HG03039 (cell line): Measurements from ENCODE around the gene RNASEL.

Source experiments
- ATAC-seq: cut with Tn5 transposase; IDR thresholded peaks from one replicate; pipeline ENCODE4 v1.9.1; 2021; ENCODE audit warnings: mild to moderate bottlenecking, moderate library complexity; ENCODE audit not compliant: unreplicated experiment

The RNASEL gene

DNA sequence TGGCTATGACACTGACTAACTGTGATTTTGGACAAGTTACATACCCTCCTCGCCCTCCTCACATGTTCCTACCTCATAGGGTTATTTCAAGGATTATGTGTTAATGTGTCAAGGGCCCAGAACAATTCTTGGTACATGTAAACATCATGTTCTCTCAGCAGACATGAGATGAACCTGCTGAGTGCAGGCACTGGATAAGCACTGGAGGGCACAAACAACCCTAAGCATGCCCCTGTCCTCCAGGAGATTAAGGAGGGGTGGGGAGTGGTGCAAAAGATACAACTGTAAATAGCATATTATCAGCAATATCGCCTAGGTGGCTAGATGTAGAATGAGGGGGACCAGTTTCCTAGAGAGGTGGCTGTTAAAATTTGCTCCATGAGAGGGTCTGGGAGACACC, 32.9 kb upstream of the RNASEL start:
- no peak for ATAC-seq

DNA sequence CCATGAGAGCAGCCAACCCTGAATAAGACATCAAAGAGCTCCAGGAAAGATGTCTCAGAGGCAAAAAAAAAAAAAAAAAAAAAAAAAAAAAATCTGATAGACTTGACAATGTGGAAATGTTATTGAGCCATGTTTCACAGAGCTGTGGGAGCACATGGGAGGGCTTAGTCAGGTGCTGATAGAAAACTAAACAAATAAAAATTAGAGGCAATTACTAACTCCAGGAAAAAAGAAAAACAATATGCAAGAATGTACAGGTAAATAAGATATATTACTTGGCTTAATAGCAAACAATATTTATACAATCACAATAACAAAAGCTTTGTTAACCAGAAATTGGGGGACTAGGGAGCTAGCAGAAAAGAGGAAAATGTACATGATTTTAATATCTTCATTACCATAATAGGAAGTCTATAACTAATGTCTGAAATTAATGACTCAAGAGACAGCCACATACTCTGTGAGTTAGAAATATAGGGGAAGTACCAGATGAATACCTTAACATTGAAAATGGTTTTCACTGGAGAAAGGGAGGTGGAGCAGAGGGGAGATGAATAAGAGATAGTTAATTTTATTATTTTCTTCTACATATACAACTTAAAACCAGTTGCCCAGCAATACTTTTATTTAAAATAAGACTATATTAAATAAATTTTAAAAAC, 32.0 kb upstream of the RNASEL start:
- no peak for ATAC-seq

DNA sequence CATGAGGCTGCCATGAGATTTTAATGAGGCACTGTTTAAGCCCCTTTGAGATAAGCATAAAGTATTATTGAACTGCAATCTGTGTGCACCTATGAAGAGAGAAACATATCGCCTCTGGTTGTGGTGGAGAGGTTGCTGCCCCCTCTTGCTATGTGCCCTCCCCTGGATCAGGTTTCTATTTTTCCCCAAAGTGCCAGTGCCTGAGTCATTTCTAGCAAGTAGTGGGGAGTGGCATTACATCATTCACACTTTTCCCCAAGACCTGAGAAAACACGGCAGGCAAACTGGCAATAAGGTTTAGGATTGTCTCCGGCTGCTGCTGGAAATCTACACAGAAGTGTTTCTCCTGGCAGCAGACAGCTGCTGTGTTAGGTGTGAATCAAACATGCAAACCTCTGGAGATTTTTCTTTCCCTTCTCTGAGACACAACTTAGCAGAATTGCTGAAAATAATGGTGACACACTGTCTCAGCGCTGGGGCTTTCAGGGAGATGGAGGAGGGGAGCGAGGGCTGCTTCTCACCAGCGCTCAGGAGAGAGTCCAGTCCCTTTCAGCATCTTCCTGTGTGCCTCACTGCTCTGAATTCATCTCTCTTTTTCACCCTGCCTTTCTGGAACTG, 28.8 kb upstream of the RNASEL start:
- ATAC-seq = no peak

DNA sequence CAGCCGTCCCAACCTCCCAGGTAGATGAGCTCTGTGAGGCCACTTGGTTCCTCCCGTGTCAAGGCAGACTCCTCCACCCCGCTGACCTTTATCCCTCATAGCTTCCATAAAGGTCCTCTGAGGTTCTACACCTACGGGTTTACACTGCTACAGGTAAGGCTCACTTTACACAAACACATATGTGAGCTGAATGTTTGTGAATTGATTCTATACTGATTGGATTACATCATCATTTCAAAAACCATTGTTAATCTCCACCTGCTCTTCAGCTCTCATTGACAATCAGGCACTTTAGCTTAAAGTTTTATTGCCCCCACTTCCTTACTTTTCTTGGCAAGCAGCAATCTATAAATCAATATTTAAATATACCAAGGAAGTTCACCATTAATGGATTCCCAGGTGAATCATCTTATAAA, 28.0 kb upstream of the RNASEL start:
- no peak for ATAC-seq

DNA sequence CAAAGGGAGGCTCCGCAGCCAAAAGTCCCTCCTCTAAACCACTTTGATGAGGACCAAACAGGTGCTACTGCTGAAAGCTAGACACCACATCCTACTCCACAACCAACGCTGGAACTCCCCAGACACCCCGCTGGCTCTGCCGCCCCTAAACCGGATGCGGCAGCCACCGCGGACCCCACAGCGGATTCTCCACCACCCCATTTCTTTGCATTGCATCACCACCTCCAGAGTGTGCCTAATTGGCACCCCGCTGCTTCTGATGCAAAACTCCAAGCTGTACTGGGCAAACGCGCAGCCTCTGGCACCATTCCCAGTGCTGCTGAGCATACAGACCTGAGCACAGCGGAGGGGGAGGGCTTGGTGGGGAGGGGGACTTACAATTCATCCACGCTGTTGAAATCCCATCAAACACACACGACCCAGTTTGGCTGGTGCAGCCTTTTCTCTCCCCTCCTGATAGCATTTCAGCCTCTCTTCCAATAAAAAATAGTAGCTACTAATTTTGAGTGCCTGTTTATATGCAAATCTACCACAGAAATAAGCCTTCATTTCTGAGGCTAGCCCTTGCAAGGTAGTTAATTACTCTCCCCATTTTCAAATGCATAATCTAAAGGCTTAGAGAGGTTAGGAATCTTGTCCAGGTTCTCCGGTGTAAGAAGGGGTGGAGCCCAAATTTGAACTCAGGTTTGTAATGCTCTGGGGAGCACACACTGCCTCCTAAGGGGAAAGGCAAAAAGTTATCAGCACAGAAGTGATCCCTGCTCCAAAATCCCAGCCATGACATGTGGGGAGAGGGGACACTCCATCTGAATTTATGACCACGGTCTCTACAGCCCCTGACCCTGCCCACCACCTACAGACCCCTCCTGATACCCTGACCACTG, 27.3 kb upstream of the RNASEL start:
- ATAC-seq = peak; percentile 59

DNA sequence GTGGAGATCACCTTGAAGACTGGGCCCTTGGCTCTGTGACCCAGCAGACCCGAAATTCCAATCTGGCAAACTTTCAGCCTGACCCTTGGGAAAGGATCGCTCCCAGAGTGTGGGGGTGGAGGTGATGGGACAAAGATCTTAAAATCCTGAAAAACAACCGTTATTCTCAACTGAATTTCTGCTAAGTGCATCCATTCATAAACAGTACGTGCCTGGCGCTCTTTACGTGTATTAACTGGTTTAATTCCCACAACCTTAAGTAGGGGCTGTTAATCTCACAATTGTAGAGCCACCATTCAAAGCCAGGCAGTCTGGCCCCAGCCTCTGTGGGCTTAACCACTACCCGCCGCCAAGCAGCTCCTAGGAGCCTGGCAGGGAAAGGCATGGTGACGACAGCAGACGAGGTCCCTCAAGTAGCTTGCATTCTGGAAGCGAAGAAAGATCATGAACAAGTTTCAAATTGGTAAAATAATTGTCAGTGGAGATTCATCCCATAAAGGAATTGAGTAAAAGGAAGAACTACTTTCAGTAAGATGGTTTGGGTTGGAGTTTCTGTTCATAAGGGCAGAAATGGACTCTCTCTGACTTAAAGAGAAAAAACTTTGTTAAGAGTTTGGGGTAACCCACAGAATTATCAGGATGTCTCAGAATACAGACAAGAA, 26.5 kb upstream of the RNASEL start:
- ATAC-seq = peak; percentile 19

DNA sequence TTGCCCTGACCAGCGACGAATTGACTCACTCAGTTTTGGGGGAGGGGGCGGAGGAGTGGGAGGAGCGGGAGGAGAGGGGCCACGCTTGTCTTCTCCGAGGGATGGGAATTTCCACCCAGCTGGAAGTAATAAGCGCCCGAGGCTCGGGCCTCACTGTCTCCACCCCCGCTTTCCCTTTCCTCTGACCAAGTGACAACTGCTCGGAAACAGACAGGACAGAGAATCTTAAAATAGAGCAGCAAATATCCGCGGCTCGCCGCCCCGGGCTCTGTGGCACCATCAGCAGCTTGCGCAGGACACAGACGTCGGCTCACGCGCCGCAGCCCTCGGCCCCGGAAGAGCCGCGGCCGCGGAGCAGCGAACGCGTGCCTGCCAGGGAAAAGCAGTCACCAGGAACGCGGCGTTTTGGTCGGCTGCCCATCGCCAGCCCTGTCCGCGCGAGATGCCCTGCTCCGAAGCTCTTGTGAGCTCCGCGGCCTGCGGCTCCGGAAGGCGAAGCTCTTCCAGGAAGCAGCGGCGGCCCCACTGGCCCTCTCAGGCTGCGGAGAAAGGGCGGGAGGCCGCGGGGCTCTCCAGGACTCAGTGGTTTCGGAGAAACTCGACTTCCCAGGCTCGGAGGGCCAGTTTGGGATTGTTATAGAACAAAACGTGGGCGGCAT, 25.9 kb upstream of the RNASEL start:
- ATAC-seq = no peak

DNA sequence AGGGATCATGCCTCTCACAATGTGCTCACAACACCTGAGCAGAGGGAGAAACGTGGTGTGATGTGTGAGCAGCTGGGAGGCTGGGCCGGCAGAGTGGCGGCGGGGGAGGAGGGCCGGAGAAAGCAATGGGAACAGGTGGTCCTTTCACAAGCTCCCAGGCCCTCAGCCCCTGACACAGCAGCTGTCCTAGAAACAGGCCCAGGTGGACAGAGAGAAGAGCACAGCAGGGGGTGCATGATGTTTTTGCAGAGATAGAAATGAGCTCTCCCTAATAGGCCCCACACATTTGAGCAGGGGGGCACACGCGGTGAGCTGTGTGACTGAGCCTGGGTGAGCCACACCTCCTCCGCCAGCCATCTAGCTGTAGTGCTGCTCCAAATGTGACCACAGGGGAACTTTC, 22.7 kb upstream of the RNASEL start:
- no peak for ATAC-seq

DNA sequence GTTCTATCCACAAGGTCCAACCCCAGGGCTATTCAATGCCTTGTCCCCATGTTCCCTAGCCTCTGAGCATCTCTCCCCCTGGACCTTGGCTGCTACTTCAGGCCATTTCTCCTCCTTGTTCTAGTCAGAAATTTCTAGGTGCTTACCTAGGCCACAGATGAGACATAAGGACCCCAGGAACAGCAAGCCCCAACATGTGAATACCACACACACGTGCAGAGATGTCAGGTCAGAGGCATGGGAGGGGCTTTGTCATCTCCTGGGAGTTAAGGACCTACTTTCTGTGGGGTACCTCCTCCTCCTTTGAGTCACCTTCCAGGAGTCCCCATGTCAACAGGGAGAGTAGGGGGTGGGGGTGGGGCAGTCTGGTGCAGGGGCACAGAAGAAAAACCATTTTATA, 22.3 kb upstream of the RNASEL start:
- no peak for ATAC-seq

DNA sequence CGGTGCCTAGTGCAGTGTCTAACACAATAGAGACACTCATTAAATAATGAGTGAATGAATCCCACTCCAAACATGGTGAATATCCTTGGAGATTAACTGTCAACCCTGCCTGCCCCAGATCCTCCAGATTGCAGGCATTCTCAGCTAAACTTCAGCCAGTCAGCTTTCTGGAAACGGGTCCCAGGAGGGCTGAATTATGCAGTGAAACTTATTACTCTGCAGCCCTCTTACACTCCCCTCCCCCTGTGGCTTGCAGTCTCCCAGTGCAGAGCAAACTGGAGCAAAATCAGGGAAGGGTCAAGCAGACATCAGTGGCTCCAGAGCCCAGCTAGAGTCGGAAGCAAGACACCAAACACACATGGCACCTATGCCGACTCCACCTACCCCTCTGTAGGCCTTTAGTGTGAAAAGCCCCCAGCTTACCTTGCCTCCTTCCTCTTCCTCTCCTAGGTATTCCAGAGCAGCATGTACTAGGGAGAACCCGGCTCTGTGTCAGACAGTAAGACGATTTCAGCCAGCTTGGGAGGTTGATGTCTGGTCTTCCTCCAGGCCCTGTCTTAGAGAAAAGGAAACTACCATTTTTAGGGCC, 21.6 kb upstream of the RNASEL start:
- ATAC-seq = no peak

DNA sequence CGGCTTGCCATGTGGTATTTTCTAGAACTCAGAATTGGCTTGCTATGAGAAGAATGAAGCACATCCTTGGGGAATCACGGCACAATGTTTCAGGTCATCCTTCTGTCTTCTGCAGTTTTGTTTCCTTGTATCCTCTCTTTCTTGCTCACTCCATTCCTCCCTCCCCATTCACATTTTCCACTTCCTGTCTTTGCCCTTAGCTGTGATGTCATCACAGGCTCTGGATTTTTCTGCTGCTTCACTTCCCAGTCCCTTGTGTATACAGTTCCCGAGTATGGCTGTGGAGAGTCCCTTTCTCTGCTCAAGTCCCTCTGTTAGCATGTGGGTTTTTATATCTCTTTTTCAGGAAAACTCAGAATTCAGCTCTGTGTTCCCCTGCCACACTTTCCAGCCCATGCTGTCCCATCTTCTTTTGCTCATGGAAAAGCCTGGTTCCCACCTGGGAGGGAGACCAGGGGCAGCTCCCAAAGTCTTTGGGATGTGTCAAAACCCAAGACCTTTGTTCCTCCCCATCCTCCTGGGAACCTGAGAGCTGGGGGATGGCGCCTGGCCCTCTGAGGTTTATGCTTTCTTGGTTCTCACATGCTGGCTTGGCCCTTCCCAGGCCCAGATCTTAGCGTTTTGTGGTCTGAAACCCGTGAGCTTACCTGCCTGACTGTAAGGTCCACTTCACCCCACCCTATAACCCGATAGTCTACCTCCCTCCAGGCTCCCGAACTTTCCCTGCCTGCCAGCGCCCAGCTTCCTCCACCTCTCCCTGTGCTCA, 20.0 kb upstream of the RNASEL start:
- ATAC-seq = no peak

DNA sequence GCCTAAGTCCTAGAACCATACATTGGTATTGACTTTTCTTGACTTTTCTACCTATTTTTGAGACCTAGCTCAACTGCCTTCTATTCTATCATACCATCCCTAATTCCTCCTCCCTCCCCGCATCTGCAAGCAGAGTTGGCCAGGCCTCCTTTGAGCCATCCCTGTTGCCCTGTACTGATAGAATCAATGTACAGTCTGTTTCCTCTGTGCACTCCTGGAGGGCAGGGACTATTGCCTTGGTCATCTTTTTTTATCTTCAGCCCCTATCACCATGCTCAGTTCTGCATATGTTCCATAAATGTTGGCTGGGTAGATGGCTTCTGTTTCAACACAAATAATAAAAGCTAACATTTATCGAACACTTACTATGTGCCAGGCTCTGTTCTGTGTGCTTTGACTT, 19.2 kb upstream of the RNASEL start:
- ATAC-seq = no peak

DNA sequence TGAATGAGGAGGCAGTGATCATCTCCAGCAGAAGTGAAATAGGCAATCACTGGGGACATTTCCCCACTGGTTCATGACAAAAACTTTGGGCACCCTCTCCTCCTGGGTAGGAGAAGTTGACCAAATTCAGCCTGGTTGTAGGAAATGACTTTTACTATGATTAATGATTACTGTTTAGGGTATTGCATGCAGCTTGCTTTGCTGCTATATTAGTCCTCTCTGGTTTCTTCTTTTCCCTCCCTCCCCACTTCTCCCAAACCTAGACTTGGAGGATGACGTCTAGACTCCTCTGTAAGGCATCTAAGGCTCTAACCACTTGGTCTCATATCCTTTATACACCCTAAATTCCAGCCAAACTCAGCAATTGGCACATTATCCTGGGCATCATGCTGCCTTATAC, 18.5 kb upstream of the RNASEL start:
- ATAC-seq = no peak

DNA sequence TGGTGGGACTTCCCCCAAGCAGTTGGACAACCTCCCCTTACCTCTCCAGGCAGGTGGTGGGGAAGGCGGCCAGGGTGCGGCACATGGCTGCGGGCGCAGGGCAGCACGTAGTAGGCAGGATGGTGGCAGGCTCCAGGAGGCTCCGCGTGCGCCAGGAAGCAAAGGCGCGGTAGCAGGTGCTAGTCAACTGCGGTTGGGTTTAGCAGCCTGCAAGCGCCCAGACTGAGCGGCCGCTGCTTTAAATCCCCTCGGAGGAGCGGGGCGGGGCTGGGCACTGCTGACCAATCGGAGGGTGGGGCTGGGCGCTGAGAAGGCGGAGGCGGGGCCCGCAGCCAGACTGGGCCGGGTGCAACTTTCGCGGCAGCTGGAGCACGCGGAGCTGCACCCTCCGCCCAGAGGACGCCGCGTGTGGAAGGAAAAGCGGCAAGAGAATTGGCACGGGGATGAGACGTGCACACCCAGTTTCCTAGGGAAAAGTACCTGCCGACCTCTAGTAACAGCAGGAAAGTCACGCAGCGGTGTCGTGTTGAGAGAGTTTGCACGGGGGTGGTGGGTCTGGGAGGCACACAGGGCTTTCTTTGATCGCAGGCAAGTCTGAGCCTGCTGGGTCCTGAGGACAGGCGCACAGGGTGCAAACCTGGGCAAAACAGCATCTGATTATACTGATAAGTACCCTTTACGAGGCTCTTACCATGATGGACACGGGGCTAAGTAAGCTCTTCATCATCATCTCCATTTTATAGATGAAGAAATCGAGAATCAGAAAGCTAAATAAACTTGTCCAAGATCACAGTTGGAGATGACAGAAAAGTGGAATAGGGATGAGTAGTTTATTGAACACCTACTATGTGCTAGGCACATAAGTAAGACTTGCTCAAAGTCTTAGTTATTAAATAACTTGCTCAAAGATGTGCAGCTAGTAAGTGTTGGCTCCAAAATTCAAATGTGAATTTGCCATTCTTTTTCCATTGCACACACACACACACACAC, 15.4 kb upstream of the RNASEL start, which contains the start of gene RGS16:
Gene RGS16, minus strand, starts transcription at position 215 of the 990 bp plus-strand sequence. Its CDS starts 130 bp downstream, at position 85.
- peak; percentile 87 for ATAC-seq

DNA sequence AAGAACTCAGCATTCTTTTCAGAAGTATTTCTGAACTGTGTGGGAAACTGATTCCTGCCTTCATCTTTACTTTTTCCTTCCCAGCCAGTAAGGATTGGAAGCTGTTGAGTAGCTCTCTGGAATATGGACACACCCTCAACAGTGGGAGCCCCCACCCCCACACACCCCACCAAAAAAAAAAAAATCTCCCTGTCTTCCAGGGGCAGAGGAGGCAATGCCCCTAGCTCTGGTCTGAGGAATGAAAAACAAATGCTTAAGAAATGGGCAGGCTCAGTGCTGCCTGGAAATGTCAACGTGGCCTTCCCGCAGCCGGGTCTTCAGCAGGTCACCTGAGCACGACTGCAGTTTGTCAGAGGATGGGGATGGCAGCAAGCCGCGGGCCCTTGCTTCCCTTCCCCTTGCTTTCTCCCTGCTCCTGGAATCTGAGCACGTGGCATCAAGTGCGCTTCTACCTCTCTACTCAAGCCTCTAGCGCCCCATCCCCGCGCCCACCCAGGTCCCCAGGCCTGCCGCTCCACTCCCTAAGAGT, 14.7 kb upstream of the RNASEL start:
- peak; percentile 9 for ATAC-seq

DNA sequence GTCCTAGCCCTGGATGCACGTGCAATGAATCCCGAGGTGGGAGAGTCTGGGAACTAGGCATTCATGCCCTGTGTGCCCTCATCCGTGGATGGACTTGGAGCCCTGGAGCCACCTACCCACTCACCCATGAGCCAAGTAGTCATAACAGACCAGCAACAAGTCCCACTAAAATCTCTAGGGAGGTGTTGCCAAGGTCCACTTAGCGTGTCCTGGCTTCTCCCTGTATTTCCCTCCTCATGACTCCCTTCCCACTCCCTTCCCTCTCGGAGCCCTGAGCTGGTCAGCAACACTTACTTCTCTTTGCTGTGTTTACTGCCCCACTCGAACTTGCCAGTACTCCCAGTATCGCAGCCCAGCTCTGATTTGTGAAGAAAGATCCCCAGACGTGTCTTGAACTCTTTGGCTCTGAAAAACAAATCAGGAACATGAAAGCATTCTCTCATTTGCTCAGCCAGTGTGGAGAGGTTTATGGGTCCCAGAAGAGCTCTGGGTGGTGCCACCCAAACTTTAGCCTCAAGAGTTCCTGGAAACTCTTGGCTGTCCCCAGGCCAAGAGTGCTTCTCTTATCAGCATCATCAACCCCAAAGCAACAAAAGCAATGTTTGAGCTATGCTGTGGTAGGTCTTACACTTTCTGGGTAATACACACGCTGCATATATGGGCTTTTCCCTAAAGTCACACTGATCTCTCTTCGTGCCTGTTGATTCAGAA, 14.0 kb upstream of the RNASEL start:
- ATAC-seq = no peak

DNA sequence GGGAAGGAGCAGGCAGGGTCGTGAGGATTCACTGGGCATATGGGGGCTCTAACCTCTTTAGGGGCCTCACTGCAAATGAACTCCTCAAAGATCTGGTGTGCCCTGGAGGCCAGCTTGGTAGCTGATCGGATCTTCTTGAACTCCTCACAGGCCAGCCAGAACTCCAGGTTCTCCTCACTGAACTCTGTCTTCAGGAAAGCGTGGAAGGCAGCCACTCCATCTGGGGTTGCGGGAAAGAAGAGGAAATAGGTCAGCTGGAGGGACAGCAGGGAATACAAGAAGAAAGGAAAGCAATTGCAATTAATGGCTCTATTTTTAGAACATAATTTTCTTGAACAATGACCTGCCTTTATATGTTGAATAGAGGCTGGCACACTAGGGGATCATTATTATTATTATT, 12.9 kb upstream of the RNASEL start:
- ATAC-seq = no peak

DNA sequence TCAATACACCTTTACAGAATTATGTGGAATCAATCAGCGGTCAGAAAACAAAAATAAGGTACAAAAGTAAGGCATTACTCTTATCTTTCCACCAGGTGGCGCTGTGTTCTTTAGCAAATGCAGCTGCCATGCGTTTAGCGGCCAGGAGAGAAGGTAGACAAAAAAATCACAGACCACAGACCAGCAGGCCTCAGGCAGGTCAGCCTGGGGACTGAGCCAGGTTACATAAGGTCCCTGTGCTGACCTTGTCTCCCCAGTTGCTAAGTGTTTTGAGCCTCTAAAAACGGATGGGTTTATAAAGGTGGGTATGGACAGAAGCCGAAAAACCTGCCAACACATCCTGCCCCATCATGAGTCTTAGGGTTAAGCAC, 12.3 kb upstream of the RNASEL start:
- no peak for ATAC-seq
